ENCODE measurements around the gene PDIA4.
"Not testable (repeated sequence)": the region's sequence is repeated elsewhere in the genome, so short reads cannot be mapped to it uniquely, and the experiment has no call there.

PDIA4 gene

DNA sequence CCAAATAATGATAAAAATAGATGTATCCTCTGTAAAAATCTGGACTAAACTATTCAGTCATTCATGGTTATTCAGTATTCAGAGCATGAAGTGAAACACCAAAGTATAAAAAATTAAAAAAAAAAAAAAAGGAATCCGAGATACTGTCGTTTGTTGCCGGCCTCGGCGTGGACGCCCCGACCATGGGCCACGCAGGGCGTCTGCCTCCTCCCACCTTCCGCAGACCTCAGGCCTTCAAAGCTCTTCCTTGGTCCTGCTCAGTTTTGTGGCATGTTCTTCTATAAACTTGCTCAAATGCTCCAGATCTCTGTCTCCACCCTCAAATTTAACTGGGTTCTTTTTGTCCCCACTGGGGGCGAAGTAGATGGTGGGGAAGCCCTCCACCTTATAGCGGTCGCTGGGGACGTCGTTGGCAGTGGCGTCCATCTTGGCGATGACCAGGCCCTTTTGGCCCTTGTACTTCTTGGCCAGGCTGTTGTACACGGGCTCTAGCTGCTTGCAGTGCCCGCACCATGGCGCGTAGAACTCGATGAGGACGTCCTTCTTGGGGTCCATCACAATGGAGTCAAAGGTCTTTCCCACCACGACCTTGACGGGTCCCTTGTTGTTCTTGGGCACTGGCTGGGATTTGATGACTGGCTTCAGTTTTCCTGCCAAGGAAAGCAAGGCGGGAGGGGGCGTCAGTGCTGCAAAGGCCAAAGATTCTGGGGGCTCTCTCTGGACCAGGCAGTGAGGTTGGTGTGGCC is 24.6 kb downstream of the PDIA4 start:
- DNase-seq (ENCODE audit: low read depth, low spot score): no peak

DNA sequence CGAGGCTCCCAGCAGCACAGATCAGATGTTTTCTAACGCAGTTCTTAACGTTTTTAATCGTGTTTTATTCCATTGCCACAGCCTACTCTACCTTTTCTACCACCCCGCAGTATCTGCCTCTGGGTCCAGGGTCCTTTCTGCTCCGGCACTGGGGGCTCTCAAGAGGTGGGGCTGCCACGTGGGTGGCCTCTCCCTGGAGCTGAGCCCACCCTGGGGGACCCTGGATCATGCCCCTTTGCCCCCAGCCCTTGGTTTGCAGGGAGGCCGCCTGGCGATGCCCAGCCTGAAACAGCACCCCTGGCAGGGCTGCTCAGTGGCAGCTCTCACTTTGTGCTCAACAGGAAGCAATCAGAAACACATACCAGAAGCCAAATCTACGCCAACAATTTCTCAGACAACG is 25.3 kb downstream of the PDIA4 start:
- DNase-seq (ENCODE audit: low read depth, low spot score): no peak

DNA sequence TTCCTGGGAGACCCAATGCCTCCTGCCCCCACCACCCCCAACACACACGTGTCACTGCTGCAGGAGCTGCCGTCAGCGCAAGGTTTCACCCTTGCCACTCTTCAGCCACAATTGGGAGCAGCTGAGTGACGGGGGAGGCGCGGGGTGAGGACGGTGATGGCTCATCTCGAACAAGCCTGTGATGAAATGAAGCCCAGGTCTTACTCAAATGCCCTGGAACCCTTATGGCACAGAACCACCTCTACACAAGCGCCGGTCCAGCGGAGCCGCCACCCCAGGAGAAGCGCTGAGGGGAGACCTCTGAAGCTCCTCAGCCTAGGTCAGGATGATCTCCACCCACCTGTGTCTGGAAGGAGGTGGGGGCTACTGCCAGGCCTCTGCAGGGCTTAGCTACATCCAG is 25.7 kb downstream of the PDIA4 start:
- DNase-seq (ENCODE audit: low read depth, low spot score): no peak

DNA sequence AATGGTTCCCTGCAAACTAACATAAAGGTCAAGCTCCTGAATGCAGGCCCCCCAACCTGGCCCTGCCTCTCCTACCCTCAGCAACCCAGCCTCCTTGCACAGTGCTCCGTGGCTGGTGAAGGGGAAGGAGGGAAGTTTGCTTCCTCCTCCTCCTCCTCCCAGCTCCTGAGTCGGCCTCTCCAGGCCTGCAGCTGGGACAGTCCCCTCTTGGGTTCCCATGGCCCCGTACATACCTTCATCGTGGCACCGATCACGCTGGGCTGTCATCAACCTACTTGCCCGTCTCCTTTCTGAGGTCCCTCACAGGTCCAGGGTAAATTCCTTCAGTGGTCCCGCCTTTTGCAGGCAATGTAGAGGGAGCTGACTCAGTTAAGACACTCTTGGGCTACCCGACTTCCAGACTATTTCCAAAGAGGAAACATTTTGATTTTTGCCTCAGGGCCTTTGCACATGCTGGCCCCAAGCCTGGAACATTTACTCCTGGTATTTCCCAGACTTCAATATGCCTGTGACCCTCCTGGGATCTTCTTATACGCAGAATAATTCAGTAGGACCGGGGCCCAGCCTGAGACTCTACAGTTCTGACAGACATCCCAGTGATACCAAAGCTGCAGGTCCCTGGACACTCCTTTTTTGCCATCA is 26.8 kb downstream of the PDIA4 start:
- DNase-seq (ENCODE audit: low read depth, low spot score): no peak

DNA sequence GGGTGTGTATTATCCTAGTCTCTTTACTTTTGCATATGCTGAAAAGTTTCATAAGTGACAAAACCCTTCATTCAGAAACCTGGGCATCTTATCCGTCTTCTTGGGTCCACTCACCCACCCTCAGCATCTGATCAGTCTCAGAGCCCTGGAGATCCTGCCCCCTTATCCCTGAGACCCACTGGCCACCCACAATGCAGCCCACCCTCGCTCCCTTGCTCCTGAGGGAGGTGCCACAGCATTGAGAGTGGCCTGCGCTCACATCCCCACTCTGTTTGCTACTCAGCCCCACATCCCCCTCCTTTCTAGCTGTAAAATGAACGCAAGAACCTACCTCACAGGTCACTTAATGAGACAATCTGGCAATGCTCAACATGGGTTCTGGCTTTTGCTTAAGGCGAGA is 27.3 kb downstream of the PDIA4 start:
- DNase-seq (ENCODE audit: low read depth, low spot score): no peak

DNA sequence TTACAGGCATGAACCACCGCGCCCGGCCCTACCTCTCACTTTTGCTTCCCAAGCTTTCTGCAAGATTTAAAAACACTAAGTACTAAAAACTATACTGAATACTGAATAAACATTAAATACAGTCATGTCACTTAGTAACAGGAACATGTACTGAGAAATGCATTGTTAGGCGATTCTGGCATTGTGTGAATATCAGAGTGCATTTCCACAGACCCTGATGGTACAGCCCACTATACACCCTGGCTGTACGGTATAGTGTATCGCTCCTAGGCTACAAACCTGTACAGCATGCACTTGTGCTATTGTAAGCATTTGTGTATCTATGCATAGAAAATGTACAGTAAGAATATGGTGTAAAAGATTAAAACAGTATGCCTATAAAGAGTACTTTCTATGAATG is 29.1 kb downstream of the PDIA4 start:
- no peak for DNase-seq (ENCODE audit: low read depth, low spot score)

DNA sequence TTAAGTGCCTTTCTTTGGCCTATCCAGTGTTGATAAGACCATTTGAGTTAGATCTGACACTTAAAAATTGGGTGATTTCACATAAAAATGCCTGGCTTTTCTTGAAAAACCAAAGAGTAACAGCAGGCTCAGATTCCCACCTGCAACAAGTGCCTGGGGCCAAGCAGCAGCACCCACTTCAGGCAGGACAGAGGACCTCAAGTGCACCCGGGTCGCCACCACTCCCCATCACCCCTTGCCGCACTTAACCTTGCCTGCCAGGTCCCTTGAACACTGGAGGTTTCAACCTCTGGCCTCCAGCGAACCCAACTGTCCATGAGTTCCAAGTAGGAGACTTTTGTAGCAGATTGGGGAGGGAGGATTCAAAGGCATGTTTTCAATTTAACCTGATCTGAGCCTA is 30.8 kb downstream of the PDIA4 start:
- no peak for DNase-seq (ENCODE audit: low read depth, low spot score)

DNA sequence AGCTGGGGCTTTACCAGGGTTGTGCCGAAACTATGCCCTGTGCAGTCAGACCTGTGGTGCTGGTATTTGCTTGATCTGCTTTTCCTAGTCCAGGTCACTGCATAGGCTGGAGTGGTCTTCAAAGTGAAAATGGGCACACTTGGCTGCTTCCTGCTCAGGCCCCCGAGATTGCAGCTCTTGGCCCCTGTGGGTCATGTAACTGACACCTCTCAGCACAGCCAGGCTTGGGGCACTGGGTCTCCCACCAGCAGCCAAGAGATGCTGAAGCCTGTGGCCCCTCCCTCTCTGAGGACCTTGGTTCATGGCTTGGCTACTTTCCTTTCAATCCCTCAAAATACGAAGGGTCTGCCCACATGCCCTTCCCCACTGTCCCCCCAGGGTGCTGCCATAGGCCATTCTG is 33.7 kb downstream of the PDIA4 start:
- DNase-seq (ENCODE audit: low read depth, low spot score): no peak

DNA sequence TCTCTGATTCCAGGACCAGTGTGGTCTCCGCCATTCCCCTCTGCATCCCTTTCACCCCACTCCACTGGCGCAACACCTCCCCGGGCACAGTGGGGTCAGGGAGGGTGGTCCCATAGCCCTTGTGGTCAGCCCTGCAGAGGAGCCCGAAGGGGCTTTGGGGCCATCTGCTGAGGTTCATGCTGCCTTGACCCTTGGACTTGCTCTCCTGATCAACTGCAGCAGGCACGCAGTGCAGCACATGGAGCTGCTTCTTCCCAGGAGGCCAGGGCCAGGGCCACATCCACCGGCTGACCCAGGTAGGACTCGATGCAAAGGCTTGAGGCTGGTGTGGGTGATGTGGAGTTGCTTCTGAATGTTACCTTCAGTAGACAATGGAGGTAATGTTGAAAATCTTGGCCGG is 35.1 kb downstream of the PDIA4 start:
- DNase-seq (ENCODE audit: low read depth, low spot score): no peak

DNA sequence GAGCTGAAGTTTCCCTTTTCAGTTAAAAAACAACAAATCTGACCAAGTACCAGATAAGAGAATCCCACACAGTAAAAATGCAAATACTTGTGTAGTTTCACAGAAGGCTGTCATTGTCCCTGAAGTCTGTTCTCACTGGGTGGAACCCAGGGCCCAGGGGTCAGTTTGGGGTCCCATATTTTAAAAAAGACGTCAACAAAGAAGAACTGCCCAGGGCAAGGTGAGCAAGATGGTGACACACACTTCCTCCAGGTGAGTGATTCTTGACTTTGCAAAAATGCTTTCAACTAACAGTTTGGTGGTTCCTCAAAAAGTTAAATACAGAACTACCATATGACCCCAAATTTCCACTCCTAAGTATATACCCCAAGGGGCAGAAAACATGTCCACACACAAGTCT is 36.8 kb downstream of the PDIA4 start:
- no peak for DNase-seq (ENCODE audit: low read depth, low spot score)

DNA sequence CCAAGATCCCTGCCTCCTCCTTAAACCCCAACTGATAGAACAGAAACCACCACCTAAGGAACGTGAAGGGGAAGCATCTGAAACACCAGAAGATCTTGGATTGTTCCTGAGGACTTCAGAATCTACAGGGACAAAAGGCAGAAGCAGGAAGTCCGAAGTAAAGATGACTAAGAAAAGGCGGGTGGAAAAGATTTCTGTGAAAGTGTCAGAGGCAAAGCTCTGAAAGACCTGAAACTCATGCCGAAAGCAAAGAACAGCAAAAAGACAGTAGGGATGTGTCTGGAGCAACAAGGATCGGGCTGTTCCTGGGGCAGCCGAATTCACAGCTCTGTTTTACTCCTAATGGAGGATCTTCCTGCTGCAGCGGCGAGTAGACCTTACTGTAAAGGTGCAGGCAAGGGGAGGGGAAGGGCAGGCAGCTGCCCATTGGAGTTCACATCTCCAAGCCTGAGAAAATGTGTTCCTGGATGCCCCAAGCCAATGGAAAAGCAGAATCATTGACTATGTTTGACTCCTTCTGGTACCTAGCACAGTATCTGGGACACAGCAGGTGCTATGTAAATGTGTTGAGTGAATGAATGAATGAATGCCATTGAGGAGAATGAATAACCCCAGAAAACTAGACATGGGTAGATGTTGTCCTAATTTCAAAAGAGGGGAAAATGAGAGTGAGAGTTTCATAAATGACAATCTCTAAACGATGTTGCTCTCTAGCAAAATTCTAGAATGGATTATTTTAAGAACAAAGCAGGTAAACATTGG is 40.4 kb downstream of the PDIA4 start:
- DNase-seq (ENCODE audit: low read depth, low spot score): no peak

DNA sequence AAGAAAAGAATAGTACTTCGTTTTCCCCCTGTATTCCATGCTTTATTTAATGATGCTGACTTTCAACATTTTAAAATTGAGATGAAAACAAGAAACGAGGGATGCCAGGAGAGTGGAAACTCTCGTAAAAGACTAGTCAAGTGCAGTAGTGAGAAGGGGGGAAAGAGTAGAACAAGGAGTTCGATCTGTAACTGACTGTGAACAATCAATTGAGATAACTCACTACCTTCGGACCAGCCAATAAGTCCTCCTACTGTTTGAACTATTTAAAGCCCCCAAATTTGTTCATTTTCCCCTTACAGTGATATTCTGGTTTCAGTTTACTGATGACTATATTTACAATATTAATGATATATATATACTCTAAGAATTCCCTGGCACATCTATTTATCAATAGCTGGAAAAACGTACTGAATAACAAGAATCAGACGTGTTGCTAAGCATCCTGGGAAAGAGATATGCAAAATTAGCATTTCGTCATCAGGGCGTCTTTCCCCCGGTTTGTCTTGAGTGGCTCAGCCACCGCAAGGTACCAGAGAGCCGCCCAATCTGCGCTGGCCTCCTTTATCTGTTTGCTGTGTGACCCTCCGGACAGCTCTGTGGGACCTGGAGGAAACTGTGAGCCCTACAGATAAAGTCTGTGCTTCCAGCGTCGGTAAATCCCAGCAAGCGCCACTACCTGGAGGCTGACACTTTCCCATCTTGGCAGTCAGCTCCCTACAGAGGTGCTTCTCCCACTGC is 41.1 kb downstream of the PDIA4 start:
- peak; percentile 95 for DNase-seq (ENCODE audit: low read depth, low spot score)

DNA sequence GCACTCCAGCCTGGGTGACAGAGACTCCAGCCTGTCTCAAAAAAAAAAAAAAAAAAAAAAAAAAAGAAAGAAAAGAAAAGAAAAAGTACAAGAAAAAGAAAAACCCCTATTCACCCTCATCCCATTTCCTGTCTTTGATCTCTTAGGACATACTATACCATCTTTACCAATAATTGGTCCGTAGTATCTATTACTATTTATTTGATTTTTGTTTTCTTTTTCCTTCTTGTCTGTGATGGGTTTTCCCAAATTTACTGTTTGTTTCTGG is 41.6 kb downstream of the PDIA4 start:
- no peak for DNase-seq (ENCODE audit: low read depth, low spot score)

DNA sequence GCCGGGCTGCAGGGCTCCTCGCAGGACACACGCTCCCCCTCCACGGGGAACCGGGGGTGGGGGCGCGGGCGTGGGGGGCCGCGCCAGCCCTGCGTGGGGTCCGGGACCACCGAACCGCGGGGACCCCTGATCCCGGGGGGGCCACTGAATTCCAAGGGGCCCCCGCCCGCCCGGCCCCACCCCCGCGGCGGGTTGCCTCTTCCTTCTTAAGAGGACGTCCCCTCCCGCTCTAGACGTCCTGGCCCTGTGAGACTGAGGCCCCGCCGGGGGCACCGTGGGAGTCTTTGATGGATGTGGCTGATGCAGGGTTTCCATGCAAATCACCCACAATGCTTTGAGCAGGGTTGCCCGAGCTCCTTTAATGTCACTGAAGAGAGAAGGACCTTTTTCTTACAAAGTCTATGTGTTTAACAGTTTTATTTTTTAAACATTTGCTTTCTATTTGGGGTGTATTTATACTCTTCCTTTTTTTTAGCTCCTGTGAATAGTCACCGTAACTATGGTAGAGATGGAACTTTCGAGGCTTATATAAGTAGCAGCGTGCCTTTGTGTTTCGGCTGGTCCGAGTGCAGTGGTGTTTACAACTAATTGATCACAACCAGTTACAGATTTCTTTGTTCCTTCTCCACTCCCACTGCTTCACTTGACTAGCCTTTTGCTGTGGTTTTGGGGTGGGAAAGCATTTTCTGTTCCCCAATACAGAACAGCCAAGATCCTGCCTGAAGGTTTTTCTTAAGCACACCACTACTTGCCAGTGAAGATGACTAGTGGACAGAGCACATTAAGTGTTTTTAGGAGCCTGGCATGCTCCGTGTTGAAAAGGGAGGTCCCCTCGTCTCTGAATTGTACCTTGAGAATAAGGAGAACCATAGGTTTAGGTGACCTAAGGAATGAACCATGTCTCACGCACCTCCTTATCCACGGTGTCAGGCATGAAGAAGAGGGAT is 44.8 kb downstream of the PDIA4 start:
- DNase-seq (ENCODE audit: low read depth, low spot score): peak; percentile 92

DNA sequence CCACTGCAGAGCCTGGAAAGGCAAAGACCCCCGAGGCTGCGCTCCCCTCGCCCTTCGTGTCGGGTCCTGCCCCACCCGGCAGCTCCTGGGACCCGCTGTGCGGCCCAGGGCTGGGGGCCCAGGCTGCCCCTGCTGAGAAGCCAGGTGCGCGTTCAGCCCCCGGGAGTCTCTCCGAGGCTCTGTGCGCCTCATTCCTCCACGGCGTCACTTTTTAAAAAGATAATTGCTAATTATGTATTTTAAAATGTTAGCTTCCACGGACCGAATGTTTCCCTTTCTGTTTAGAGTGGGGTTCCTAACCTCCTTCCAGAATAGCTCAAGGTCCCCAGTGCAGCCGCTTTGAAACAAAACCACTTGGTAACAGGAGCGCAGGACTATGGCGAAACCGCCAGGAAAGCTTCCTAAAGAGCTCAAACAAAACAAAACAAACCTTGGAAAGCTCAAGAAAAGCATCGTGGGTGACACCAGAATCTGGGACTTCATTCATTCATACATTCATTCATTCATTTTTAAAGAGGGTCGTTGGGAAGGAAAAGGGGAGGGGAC is 45.6 kb downstream of the PDIA4 start:
- peak; percentile 47 for DNase-seq (ENCODE audit: low read depth, low spot score)

DNA sequence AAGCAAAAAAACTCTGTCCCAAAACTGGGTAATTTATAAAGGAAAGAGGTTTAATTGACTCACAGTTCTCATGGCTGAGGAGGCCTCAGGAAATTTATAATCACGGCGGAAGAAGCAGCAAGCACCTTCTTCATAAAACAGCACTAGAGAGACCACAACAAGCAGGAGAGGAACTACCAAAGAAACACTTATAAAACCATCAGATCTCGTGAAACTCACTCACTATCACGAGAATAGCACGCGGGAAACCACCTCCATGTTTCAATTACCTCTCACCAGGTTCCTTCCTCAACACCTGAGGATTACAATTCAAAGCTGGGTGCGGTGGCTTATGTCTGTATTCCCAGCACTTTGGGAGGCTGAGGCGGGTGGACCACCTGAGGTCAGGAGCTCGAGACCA is 48.5 kb downstream of the PDIA4 start:
- DNase-seq (ENCODE audit: low read depth, low spot score): no peak

DNA sequence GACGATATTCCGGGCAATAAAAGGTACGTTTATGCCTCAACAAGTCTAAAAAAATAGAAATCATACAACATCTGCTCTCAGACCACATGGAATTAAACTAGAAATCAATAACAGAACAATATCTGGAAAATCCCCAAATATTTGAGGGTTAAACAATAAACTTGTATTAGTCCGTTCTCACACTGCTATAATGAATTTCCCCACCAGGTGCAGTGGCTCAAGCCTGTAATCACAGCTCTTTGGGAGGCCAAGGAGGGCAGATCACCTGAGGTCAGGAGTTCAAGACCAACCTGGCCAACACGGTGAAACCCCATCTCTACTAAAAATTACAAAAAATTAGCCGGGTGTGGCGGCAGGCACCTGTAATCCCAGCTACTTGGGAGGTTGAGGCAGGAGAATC is 49.2 kb downstream of the PDIA4 start:
- not testable (repeated sequence) for DNase-seq (ENCODE audit: low read depth, low spot score)

DNA sequence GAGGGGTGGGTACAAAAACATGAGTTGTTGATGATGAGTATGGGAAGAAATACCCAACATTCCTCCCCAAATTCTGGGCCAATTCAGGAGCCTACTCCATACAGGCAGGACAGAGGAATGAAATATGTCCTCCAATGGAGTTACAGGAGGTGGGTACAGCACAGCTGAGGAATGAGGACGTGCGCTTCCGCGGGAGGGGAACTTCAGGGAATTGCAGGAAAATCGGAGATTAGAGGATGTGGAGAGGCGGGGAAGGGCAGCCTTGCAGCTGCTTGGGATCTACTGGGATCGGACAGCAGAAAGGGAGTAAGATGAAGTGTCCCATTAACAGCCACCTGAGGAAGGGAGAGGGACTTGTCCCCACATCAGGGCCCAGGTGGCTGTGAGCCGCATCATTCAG is 50.2 kb downstream of the PDIA4 start:
- peak; percentile 30 for DNase-seq (ENCODE audit: low read depth, low spot score)

DNA sequence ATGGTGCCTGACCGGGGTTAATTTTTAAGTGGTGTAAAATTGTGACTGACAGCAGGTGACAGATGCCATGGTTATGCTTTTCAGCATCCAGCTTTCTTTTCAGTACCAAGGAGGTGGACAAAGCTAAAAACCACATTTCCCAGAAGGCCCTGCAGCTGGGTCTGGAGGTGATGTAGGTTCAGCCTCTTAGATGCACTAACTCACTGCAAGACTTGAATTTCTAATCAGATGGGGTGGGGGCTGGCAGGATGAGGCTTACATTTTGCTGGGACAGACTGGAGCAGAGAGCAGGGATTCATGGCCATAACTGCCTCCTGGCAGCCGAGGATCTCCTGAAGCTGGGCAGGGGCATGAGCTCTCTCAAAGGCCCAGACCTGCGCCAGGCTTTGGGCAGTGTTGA is 52.4 kb downstream of the PDIA4 start:
- no peak for DNase-seq (ENCODE audit: low read depth, low spot score)

DNA sequence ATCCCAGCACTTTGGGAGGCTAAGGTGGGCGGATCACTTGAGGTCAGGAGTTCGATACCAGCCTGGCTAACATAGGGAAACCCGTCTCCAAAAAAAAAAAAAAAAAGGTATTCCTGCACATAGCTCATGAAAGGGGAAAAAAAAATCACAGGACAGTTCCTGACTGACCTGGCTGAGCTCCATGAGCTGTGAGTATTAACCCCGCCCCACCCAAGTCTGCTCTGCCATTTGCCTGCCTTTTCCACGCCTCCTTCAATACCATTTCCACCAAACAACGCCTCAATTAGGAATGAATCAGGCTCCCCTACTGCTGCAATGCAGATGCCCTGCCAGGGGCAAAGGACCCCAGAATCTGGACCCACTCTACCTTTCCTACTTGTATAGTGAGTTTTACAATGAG is 55.0 kb downstream of the PDIA4 start:
- no peak for DNase-seq (ENCODE audit: low read depth, low spot score)

DNA sequence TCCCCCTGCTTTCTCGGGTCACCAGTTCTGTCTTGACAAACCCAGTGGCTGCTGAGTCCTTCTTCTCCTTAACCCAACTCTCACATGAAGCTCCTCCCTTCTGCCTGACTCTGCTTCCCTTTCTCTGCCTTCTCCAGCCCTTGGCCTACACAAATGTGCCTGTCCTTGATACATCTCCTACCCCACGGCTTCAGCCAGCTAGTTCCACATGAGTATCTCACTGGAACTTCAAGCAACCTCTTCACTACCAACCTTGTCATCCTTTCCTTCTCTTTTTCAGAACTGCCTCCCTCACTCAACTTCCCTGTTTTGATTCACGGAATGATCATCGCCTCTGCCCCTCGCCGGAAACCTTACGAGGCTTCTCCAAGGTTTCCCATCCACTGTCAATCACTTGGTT is 55.9 kb downstream of the PDIA4 start:
- no peak for DNase-seq (ENCODE audit: low read depth, low spot score)

Data from ELF-1 (cell line).